ENCODE measurements around the gene PI3. TPM values are rescaled to one million over a fixed set of nuclear protein-coding genes. Genes with fewer than 3 reads are reported as not detected.

Gene PI3
- total and polyA plus RNA-seq, 4 donors, result 28.0 to 416 (median 67.6) TPM

GRCh38 chr20:45209924-45210323 lies 35.2 kb downstream of the PI3 start:
- Histone ChIP-seq H3K27me3 (ENCODE audit: control insufficient read depth in 3 of 3, insufficient read depth in 3 of 3, low read length in 2 of 3) (no peaks in the 10 kb centered on the region), H3K9me3 (ENCODE audit: control insufficient read depth in 4 of 4, insufficient read depth in 3 of 4, low read length in 3 of 4) (no peaks in the 10 kb centered on the region), H3K27ac (ENCODE audit: low read depth in 1 of 2, low read length in 1 of 2) (no peak overlapping the region), H3K4me3 (no peak overlapping the region), H3K4me1 (ENCODE audit: control insufficient read depth in 5 of 5, insufficient read depth in 5 of 5, low read length in 5 of 5) (no peaks in the 10 kb centered on the region), H3K9ac (ENCODE audit: insufficient read depth in 1 of 2, low read length in 2 of 2) (no peak overlapping the region), H3K36me3 (ENCODE audit: control insufficient read depth in 4 of 4, insufficient read depth in 4 of 4, low read length in 4 of 4) (no peaks in the 10 kb centered on the region)
- TF ChIP-seq CTCF (IDR thresholded peaks at IDR 0.05; ENCODE audit: control extremely low read depth, extremely low read depth), result no peak
- 98 to 100% methylated on average over 1 of the region's 1 CpG for WGBS, 2 donors
- no peak for ATAC-seq (ENCODE audit: insufficient read depth, low FRiP score)
- no peak for DNase-seq

GRCh38 chr20:45211569-45212474 lies 37.1 kb downstream of the PI3 start:
- Histone ChIP-seq H3K4me3 (no peak overlapping the region), H3K27me3 (ENCODE audit: control insufficient read depth in 3 of 3, insufficient read depth in 3 of 3, low read length in 2 of 3) (no peaks in the 10 kb centered on the region), H3K9me3 (ENCODE audit: control insufficient read depth in 4 of 4, insufficient read depth in 3 of 4, low read length in 3 of 4) (no peaks in the 10 kb centered on the region), H3K27ac (ENCODE audit: low read depth in 1 of 2, low read length in 1 of 2) (no peak overlapping the region), H3K9ac (ENCODE audit: insufficient read depth in 1 of 2, low read length in 2 of 2) (no peak overlapping the region), H3K4me1 (ENCODE audit: control insufficient read depth in 5 of 5, insufficient read depth in 5 of 5, low read length in 5 of 5) (no peaks in the 10 kb centered on the region), H3K36me3 (ENCODE audit: control insufficient read depth in 4 of 4, insufficient read depth in 4 of 4, low read length in 4 of 4) (no peaks in the 10 kb centered on the region)
- no peak for DNase-seq
- TF ChIP-seq CTCF (IDR thresholded peaks at IDR 0.05; ENCODE audit: control extremely low read depth, extremely low read depth), result no peak
- no peak for ATAC-seq (ENCODE audit: insufficient read depth, low FRiP score)

GRCh38 chr20:45212836-45213235 lies 38.1 kb downstream of the PI3 start:
- ATAC-seq (ENCODE audit: insufficient read depth, low FRiP score), result no peak
- no peaks in the 10 kb centered on the region for H3K36me3 ChIP-seq (ENCODE audit: control insufficient read depth in 4 of 4, insufficient read depth in 4 of 4, low read length in 4 of 4)
- no peak overlapping the region for H3K9ac ChIP-seq (ENCODE audit: insufficient read depth in 1 of 2, low read length in 2 of 2)
- WGBS, 2 donors, result 93 to 96% methylated on average over 3 of the region's 3 CpGs
- no peaks in the 10 kb centered on the region for H3K9me3 ChIP-seq (ENCODE audit: control insufficient read depth in 4 of 4, insufficient read depth in 3 of 4, low read length in 3 of 4)
- no peak overlapping the region for H3K4me3 ChIP-seq
- H3K4me1 ChIP-seq (ENCODE audit: control insufficient read depth in 5 of 5, insufficient read depth in 5 of 5, low read length in 5 of 5), result no peaks in the 10 kb centered on the region
- no peak overlapping the region for H3K27ac ChIP-seq (ENCODE audit: low read depth in 1 of 2, low read length in 1 of 2)
- no peak for TF ChIP-seq CTCF (IDR thresholded peaks at IDR 0.05; ENCODE audit: control extremely low read depth, extremely low read depth)
- H3K27me3 ChIP-seq (ENCODE audit: control insufficient read depth in 3 of 3, insufficient read depth in 3 of 3, low read length in 2 of 3), result no peaks in the 10 kb centered on the region
- DNase-seq, result no peak
